ENCODE measurements around the gene STUM.

The STUM gene

DNA sequence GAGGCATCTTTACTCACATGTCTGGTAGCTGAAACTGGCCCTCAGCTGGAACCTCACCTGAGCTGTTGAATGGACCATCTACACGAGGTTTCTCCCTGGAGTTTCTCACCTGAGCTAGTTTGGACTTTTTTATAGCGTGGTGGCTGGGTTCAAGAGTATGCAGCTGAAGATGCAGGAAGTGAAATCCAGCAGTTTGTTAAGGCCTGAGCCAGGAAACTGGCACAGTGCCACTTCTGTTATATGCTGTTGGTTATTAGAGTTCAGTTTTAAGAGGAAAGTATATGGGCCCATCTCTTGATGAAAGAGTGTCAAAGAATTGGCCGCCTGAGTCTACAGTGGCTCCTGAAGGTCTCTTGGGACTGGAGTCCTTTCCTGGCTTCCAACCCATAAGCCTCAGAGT lies 35.6 kb downstream of the STUM start:
- intact Hi-C loops (cut with DNase I; ENCODE audit: low total_unique reads) = no loop called here
- no peaks in the 10 kb centered on the region for H3K9me3 ChIP-seq
- H3K27ac ChIP-seq = no peak overlapping the region
- no peak for DNase-seq
- no peaks in the 10 kb centered on the region for H3K36me3 ChIP-seq
- H3K27me3 ChIP-seq = no peaks in the 10 kb centered on the region
- H3K4me3 ChIP-seq = no peak overlapping the region
- TF ChIP-seq, protein P1, sequence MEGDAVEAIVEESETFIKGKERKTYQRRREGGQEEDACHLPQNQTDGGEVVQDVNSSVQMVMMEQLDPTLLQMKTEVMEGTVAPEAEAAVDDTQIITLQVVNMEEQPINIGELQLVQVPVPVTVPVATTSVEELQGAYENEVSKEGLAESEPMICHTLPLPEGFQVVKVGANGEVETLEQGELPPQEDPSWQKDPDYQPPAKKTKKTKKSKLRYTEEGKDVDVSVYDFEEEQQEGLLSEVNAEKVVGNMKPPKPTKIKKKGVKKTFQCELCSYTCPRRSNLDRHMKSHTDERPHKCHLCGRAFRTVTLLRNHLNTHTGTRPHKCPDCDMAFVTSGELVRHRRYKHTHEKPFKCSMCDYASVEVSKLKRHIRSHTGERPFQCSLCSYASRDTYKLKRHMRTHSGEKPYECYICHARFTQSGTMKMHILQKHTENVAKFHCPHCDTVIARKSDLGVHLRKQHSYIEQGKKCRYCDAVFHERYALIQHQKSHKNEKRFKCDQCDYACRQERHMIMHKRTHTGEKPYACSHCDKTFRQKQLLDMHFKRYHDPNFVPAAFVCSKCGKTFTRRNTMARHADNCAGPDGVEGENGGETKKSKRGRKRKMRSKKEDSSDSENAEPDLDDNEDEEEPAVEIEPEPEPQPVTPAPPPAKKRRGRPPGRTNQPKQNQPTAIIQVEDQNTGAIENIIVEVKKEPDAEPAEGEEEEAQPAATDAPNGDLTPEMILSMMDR (IDR thresholded peaks at IDR 0.05) = no peak
- H3K4me1 ChIP-seq = peaks cover 0 to 6% (median 0%) of the 10 kb centered on the region in 4 donors

DNA sequence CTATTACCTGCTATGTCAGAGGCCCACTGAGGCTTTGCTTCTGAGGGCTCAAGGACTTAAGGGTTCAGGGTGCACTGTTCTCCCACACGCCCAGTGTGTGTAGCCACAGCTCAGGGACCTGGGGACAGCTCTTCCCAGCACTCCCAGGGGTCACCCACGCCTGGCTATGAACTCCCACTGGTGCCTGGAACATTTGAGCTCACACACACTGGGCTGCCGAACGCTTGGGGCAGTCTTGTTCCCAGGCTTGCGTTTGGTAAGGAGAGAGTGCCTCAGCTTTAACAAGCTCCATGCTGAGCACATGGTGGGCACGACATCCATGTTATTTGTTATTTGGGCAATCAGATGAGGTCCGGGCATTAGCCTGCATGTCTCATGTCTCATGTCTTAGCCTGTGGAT lies 37.6 kb downstream of the STUM start:
- no peak overlapping the region for H3K27ac ChIP-seq
- peaks cover 0 to 7% (median 0%) of the 10 kb centered on the region in 4 donors for H3K4me1 ChIP-seq
- H3K27me3 ChIP-seq = no peaks in the 10 kb centered on the region
- H3K9me3 ChIP-seq = no peaks in the 10 kb centered on the region
- no peaks in the 10 kb centered on the region for H3K36me3 ChIP-seq
- no peak for DNase-seq
- no peak overlapping the region for H3K4me3 ChIP-seq
- intact Hi-C loops (cut with DNase I; ENCODE audit: low total_unique reads) = no loop called here
- TF ChIP-seq, protein P1 (IDR thresholded peaks at IDR 0.05) = no peak

DNA sequence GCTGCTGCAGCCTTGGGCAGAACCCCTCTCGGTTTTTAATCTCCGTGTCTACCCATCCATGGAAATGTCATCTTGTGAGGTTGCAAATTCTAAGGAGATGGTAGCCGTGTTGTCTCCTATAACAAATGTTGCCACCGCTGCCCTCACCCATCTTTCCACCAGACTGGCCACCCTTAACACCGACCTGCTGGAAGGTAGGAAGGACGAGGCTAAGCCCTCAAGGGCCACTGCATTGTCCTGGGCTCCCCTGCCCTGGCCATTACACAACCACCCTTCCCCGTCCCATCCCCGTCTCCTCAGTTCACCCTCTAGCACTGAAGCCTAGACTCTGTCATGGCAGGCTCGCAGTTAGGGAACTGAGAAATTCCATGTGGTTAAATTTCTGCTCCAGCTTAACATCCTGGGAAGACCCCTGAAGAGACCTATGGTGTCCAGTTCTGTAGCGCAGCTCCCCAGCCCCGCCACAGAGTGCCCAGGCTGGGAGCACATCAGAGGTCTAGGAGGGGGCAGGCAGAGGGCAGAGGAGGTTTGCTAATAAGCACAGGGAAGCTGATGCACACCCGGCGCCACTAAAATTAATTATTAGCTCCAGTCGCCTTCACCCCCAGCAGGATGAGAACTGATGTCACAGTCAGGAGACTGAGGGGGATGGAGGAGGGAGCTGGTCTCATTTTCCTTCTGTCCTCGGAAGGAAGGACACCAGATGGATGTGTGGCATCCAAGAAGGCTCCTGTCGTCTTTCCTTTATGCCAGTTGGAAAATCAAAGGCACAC lies 38.3 kb downstream of the STUM start:
- Histone ChIP-seq H3K27ac (no peak overlapping the region), H3K4me1 (peaks cover 0 to 7% (median 0%) of the 10 kb centered on the region in 4 donors), H3K27me3 (no peaks in the 10 kb centered on the region), H3K36me3 (no peaks in the 10 kb centered on the region), H3K9me3 (no peaks in the 10 kb centered on the region), H3K4me3 (no peak overlapping the region)
- no peak for DNase-seq
- intact Hi-C loops (cut with DNase I; ENCODE audit: low total_unique reads) = no loop called here
- TF ChIP-seq, protein P1 (IDR thresholded peaks at IDR 0.05) = no peak

DNA sequence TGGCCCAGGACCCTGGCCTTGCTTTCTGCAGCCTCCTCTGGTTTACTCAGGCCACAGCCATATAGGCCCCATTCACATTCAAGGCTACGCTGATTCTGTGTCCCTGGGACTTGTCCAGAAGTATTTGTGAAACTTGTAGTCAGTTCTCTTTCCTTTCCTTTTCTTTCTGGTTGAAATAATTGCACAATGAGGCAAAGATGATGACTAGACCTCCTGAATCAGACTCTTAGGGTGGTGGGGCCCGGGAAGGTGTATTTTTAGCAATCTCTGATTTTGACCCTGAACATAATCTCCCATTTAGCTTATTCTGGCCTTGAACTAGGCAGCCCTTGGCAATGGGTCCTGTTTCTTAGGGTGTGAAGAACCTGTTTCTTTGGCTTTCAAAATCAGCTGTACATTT lies 39.9 kb downstream of the STUM start:
- Histone ChIP-seq H3K4me1 (peaks cover 0 to 7% (median 0%) of the 10 kb centered on the region in 4 donors), H3K9me3 (no peaks in the 10 kb centered on the region), H3K36me3 (no peaks in the 10 kb centered on the region), H3K4me3 (no peak overlapping the region), H3K27ac (no peak overlapping the region), H3K27me3 (no peaks in the 10 kb centered on the region)
- TF ChIP-seq, protein P1 (IDR thresholded peaks at IDR 0.05) = no peak
- no peak for DNase-seq
- intact Hi-C loops (cut with DNase I; ENCODE audit: low total_unique reads) = no loop called here

DNA sequence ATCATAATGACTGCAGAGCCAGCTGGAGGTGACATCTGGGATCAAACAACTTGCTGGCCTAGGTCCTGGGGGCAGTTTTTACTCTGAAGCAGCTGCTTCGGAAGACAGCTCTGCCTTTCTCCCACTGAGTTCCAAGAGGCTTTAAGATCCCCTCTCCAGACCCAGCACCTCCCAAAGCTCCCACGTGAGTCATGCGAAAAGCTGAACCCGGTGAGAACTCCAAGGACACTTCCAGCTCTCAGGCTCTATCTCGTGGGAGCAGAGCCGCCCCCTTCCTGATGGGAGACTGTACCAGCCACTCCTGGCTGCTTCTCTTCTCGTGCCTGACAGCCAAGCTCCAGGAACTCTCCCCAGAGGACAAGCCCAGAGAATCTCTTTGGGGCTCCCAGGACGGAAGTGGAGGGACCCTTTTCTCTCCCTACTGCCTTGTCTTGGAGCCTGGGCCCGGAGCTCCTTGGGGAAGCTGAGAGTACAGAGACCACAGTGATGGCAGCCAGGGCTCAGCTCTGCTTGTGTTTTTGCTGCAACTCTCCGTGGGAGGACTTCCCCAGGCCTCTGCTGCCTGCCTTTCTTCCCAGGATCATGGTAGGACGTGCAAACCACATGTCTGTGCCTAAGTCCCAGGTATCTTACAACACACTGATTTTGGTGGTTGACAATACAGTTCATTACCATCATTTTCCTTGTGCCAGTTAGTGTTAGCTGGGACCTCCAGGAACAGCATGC lies 40.6 kb downstream of the STUM start:
- no peak for DNase-seq
- Histone ChIP-seq H3K27ac (no peak overlapping the region), H3K4me3 (no peak overlapping the region), H3K9me3 (no peaks in the 10 kb centered on the region), H3K4me1 (peaks cover 0 to 7% (median 0%) of the 10 kb centered on the region in 4 donors), H3K36me3 (no peaks in the 10 kb centered on the region), H3K27me3 (no peaks in the 10 kb centered on the region)
- TF ChIP-seq, protein P1 (IDR thresholded peaks at IDR 0.05) = no peak
- intact Hi-C loops (cut with DNase I; ENCODE audit: low total_unique reads) = no loop called here

Measured in tibial artery (tissue), 4 donors.